GM23338 (cell line): Measurements from ENCODE around the gene HERC2. TPM values are rescaled to one million over a fixed set of nuclear protein-coding genes. Genes with fewer than 3 reads are reported as not detected.

Source experiments
- ATAC-seq: fragments of 200-7000 bp; cut with Tn5 transposase; 3 replicates; pipeline ENCODE4 v1.9.1; 2020
- DNase-seq: peaks from one replicate; pipeline ENCODE4 v3.0.0-alpha.2; 2015; ENCODE audit warnings: low spot score
- H2AFZ ChIP-seq: fragments of 200-600 bp; sonication (generic); 2 replicates; pipeline ENCODE4 v1.8.0; 2016; ENCODE audit warnings: antibody characterized with exemption, mild to moderate bottlenecking, moderate library complexity
- H3F3A ChIP-seq: fragments of 200-600 bp; sonication (generic); replicated peaks from 2 replicates; pipeline ENCODE4 v1.8.0; 2017; ENCODE audit warnings: antibody characterized with exemption, mixed run types, low read depth
- H3K27ac ChIP-seq: fragments of 200-600 bp; sonication (generic); 2 replicates; pipeline ENCODE4 v1.6.1; 2016; ENCODE audit warnings: low read depth
- H3K27me3 ChIP-seq: fragments of 200-600 bp; sonication (generic); 2 replicates; pipeline ENCODE4 v1.8.0; 2016; ENCODE audit warnings: mild to moderate bottlenecking, mixed run types, moderate library complexity; ENCODE audit not compliant: insufficient read depth
- H3K36me3 ChIP-seq: fragments of 200-600 bp; sonication (generic); 2 replicates; pipeline ENCODE4 v1.8.0; 2016; ENCODE audit warnings: mild to moderate bottlenecking; ENCODE audit not compliant: insufficient read depth
- H3K4me1 ChIP-seq: fragments of 200-600 bp; sonication (generic); 2 replicates; pipeline ENCODE4 v1.8.0; 2016; ENCODE audit warnings: mild to moderate bottlenecking, moderate library complexity; ENCODE audit not compliant: insufficient read depth
- H3K4me2 ChIP-seq: fragments of 200-600 bp; sonication (generic); 2 replicates; pipeline ENCODE4 v1.7.1; 2017; ENCODE audit warnings: mixed run types
- H3K4me3 ChIP-seq: fragments of 200-600 bp; sonication (generic); 2 replicates; pipeline ENCODE4 v1.6.1; 2016; ENCODE audit warnings: mixed run types
- H3K79me2 ChIP-seq: fragments of 200-600 bp; sonication (generic); replicated peaks from 2 replicates; pipeline ENCODE4 v1.8.0; 2017; ENCODE audit warnings: mild to moderate bottlenecking; ENCODE audit not compliant: insufficient read depth
- H3K9me2 ChIP-seq: fragments of 200-600 bp; sonication (generic); 2 replicates; pipeline ENCODE4 v1.8.0; 2017; ENCODE audit not compliant: insufficient read depth
- H4K20me1 ChIP-seq: fragments of 200-600 bp; sonication (generic); replicated peaks from 2 replicates; pipeline ENCODE4 v1.8.0; 2017; ENCODE audit warnings: mild to moderate bottlenecking; ENCODE audit not compliant: insufficient read depth
- H3K27ac Mint-ChIP-seq: 2 replicates; pipeline ENCODE4 v1.8.0; 2020; ENCODE audit warnings: inconsistent platforms, mild to moderate bottlenecking, moderate library complexity, mixed read lengths
- H3K27me3 Mint-ChIP-seq: 3 replicates; pipeline ENCODE4 v1.8.0; 2022; ENCODE audit warnings: low read depth, mild to moderate bottlenecking, moderate library complexity, mixed read lengths, inconsistent platforms; ENCODE audit not compliant: insufficient read depth, poor library complexity
- H3K36me3 Mint-ChIP-seq: 3 replicates; pipeline ENCODE4 v1.8.0; 2021; ENCODE audit warnings: low read depth, mild to moderate bottlenecking, inconsistent platforms, moderate library complexity, mixed read lengths
- H3K4me1 Mint-ChIP-seq: 3 replicates; pipeline ENCODE4 v1.8.0; 2020; ENCODE audit warnings: mild to moderate bottlenecking, inconsistent platforms, mixed read lengths
- H3K4me3 Mint-ChIP-seq: 3 replicates; pipeline ENCODE4 v1.8.0; 2021; ENCODE audit warnings: moderate library complexity, mild to moderate bottlenecking, inconsistent platforms, mixed read lengths
- H3K9me3 Mint-ChIP-seq: 3 replicates; pipeline ENCODE4 v1.8.0; 2020; ENCODE audit warnings: moderate library complexity, mild to moderate bottlenecking, inconsistent platforms, mixed read lengths
- CREB1 ChIP-seq: fragments of 250-450 bp; sonication (Bioruptor Pico); IDR thresholded peaks from 2 replicates; pipeline ENCODE4 v1.5.0; 2020; ENCODE audit warnings: low read depth, mild to moderate bottlenecking, moderate library complexity
- CTCF ChIP-seq, 2 experiments: fragments of 200-600 bp in 1 of 2; sonication (generic) in 1 of 2; conservative IDR thresholded peaks; 2 replicates each; pipeline versions ENCODE4 v1.5.1 to v1.6.1; 2016 to 2017; ENCODE audit warnings: antibody characterized with exemption in 2 of 2, low read depth in 2 of 2, mild to moderate bottlenecking in 2 of 2, moderate library complexity in 1 of 2
- EZH2 ChIP-seq: fragments of 200-600 bp; sonication (generic); IDR thresholded peaks from one replicate; pipeline ENCODE4 v1.8.0; 2017; ENCODE audit warnings: antibody characterized with exemption, mild to moderate bottlenecking, low read depth; ENCODE audit not compliant: unreplicated experiment
- EZH2phosphoT487 ChIP-seq: fragments of 200-600 bp; sonication (generic); IDR thresholded peaks from one replicate; pipeline ENCODE4 v1.8.1; 2018; ENCODE audit warnings: antibody characterized with exemption; ENCODE audit not compliant: unreplicated experiment
- JUNB ChIP-seq: IDR thresholded peaks from one replicate; pipeline ENCODE4 v1.6.1; 2016; ENCODE audit warnings: antibody characterized with exemption; ENCODE audit not compliant: unreplicated experiment
- NANOG ChIP-seq: IDR thresholded peaks from 2 replicates; pipeline ENCODE4 v1.6.1; 2016; ENCODE audit warnings: antibody characterized with exemption, borderline replicate concordance
- POLR2AphosphoS5 ChIP-seq: IDR thresholded peaks from 2 replicates; pipeline ENCODE4 v1.6.1; 2016; ENCODE audit warnings: antibody characterized with exemption, low read depth
- REST ChIP-seq: IDR thresholded peaks from one replicate; pipeline ENCODE4 v1.6.1; 2018; ENCODE audit warnings: antibody characterized with exemption; ENCODE audit not compliant: unreplicated experiment
- STAT1 ChIP-seq: IDR thresholded peaks from one replicate; pipeline ENCODE4 v1.6.1; 2016; ENCODE audit warnings: antibody characterized with exemption; ENCODE audit not compliant: unreplicated experiment
- ZNF114 ChIP-seq: fragments of 250-450 bp; sonication (Bioruptor Pico); IDR thresholded peaks from 2 replicates; pipeline ENCODE4 v1.5.0; 2020; ENCODE audit warnings: mild to moderate bottlenecking, moderate library complexity
- ZNF331 ChIP-seq: fragments of 250-450 bp; sonication (Bioruptor Pico); IDR thresholded peaks from 2 replicates; pipeline ENCODE4 v1.5.0; 2020; ENCODE audit warnings: low read depth, mild to moderate bottlenecking, moderate library complexity
- ZNF462 ChIP-seq: fragments of 250-450 bp; sonication (Bioruptor Pico); IDR thresholded peaks from 2 replicates; pipeline ENCODE4 v1.5.0; 2020; ENCODE audit warnings: mild to moderate bottlenecking, moderate library complexity
- polyA plus RNA-seq: library from polyadenylated mRNA; unstranded; fragments of >200 nt; fragmentation: Nextera tagmentation; extraction: Ambion mirVana; gene quantifications from 2 replicates; pipeline ENCODE4 v1.2.1, GENCODE V29; 2016
- total RNA-seq: library from RNA; depleted of rRNA; stranded (reverse); fragments of >200 nt; shearing (Covaris generic); gene quantifications from 2 replicates; pipeline ENCODE4 v1.2.3, GENCODE V29; 2014
- TF ChIP-seq, protein P1 (sequence below): IDR thresholded peaks from 2 replicates; pipeline ENCODE4 v1.6.1; 2016; ENCODE audit warnings: antibody characterized with exemption

The HERC2 gene
- total and polyA plus RNA-seq, 2 experiments from 2014 or later, result 71.3 to 80.7 TPM

DNA sequence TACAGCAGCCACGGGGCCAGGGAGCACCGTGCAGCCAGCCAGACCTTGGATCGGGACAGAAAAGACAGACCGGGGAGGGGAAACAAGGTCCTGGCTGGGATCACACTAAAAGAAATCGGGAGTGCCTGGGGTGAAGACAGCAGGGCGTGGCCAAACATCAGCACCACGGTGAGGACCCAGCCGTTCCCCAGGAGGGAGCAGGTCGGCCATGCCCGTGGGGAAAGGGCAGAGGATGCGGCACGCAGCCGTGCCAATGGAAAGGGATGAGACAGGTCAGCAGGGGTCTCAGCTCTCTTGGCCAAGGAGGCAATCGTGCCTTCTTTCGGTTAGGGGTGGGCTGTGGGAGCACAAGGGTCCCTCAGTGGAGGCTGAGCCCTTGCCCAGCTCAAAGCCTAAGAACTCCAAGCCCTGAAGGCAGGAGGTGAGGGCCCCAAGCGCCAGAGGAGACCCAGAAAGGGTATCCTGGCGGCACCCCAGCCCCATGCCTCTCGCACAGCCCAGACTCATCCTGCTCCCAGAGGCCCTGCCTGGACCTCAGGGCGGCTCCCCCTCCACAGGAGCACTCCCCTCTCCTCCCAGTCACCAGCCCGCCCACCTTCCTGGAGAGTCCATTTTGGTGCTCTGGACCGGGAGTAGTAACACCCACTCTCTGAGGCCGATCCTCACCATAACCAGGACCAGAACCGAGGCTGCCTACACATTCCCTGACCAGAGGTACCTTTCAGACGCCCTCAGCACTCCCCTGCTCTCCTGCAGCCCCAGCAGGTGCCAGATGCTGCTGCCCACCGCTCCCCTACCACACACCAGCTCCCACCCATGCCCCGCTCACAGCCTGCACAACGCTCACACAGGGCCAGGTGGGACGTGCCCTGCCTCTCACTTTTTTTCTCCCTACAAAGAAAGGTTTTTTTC lies 199.7 kb downstream of the HERC2 start:
- no peaks in the 10 kb centered on the region for H3K9me2 ChIP-seq
- ATAC-seq, result no peak
- DNase-seq, result no peak

More for the DNA sequence above, 199.7 kb downstream of the HERC2 start:
- Histone ChIP-seq H3K27ac (no peak overlapping the region), H2AFZ (no peak overlapping the region), H3K4me2 (no peak overlapping the region), H3K4me3 (no peak overlapping the region), H3K36me3 (no peaks in the 10 kb centered on the region; the same call in 1 of the 2 replicates), H4K20me1 (peaks cover 6% of the 10 kb centered on the region), H3F3A (no peaks in the 10 kb centered on the region), H3K27me3 (no peaks in the 10 kb centered on the region), H3K79me2 (peaks cover 5% of the 10 kb centered on the region; the same call in 1 of the 2 replicates), H3K4me1 (no peaks in the 10 kb centered on the region)
- Mint-ChIP-seq H3K27ac (no peak overlapping the region), H3K27me3 (peaks cover 9% of the 10 kb centered on the region), H3K4me3 (no peak overlapping the region), H3K9me3 (no peaks in the 10 kb centered on the region), H3K36me3 (peaks cover 68% of the 10 kb centered on the region), H3K4me1 (no peaks in the 10 kb centered on the region; the same call in 2 of the 3 replicates)
- no peak for TF ChIP-seq CTCF (conservative IDR thresholded peaks at IDR 0.05; ENCODE audit: low read depth in 2 of 2)
- TF ChIP-seq POLR2AphosphoS5, result no peak
- TF ChIP-seq EZH2phosphoT487, result no peak
- no peak for TF ChIP-seq CREB1 (CRISPR knock-in tag)
- TF ChIP-seq, protein P1, sequence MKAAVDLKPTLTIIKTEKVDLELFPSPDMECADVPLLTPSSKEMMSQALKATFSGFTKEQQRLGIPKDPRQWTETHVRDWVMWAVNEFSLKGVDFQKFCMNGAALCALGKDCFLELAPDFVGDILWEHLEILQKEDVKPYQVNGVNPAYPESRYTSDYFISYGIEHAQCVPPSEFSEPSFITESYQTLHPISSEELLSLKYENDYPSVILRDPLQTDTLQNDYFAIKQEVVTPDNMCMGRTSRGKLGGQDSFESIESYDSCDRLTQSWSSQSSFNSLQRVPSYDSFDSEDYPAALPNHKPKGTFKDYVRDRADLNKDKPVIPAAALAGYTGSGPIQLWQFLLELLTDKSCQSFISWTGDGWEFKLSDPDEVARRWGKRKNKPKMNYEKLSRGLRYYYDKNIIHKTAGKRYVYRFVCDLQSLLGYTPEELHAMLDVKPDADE, result no peak
- TF ChIP-seq NANOG, result no peak
- TF ChIP-seq STAT1, result no peak
- no peak for TF ChIP-seq EZH2
- TF ChIP-seq ZNF462, result no peak
- TF ChIP-seq REST, result no peak
- TF ChIP-seq JUNB, result no peak
- no peak for TF ChIP-seq ZNF114 (CRISPR knock-in tag)
- TF ChIP-seq ZNF331 (CRISPR knock-in tag), result no peak
